Measurements from ENCODE around the gene FMO3. TPM values are rescaled to one million over a fixed set of nuclear protein-coding genes. Genes with fewer than 3 reads are reported as not detected.

FMO3 gene
- polyA plus RNA-seq, 1 donor from 2014 or later: not detected

DNA sequence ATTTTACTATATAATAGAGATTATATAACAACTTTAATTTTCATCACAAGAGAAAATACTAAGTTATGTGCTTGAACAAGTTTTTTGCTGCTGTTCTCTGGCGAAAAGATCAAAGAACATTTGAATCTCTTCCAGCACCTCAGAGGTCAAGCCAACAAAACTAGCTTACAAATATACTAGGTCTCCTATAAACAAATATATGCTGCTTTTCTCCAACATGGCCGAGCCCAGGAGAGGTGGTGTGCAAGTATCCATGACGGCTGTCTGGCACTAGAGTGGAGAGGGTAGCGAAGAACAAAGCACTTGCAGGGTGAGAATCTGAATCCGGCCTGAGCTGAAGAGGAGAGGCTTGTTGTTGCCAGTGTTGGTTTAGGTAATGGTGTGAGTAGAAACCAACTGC lies 7.5 kb upstream of the FMO3 start:
- no peaks in the 10 kb centered on the region for H3K9me3 ChIP-seq (ENCODE audit: low read length)
- H3K27me3 ChIP-seq (ENCODE audit: insufficient read depth, low read depth, low read length): no peaks in the 10 kb centered on the region
- H3F3A ChIP-seq (ENCODE audit: insufficient read depth, low read length, poor library complexity, severe bottlenecking): no peaks in the 10 kb centered on the region
- H3K4me3 ChIP-seq (ENCODE audit: low read length): no peak overlapping the region
- no peak overlapping the region for H3K27ac ChIP-seq (ENCODE audit: low read length)
- no peaks in the 10 kb centered on the region for H4K20me1 ChIP-seq (ENCODE audit: insufficient read depth)
- TF ChIP-seq MXI1 (conservative IDR thresholded peaks at IDR 0.05; ENCODE audit: poor library complexity, severe bottlenecking): no peak
- TF ChIP-seq EZH2 (IDR thresholded peaks at IDR 0.05; ENCODE audit: borderline replicate concordance, insufficient read depth, low read length, poor library complexity, severe bottlenecking): no peak
- TF ChIP-seq POLR2AphosphoS5 (IDR thresholded peaks at IDR 0.05): no peak
- TF ChIP-seq, protein P1, sequence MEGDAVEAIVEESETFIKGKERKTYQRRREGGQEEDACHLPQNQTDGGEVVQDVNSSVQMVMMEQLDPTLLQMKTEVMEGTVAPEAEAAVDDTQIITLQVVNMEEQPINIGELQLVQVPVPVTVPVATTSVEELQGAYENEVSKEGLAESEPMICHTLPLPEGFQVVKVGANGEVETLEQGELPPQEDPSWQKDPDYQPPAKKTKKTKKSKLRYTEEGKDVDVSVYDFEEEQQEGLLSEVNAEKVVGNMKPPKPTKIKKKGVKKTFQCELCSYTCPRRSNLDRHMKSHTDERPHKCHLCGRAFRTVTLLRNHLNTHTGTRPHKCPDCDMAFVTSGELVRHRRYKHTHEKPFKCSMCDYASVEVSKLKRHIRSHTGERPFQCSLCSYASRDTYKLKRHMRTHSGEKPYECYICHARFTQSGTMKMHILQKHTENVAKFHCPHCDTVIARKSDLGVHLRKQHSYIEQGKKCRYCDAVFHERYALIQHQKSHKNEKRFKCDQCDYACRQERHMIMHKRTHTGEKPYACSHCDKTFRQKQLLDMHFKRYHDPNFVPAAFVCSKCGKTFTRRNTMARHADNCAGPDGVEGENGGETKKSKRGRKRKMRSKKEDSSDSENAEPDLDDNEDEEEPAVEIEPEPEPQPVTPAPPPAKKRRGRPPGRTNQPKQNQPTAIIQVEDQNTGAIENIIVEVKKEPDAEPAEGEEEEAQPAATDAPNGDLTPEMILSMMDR (IDR thresholded peaks at IDR 0.05; ENCODE audit: poor library complexity, severe bottlenecking): no peak
- no peak for TF ChIP-seq RAD21 (conservative IDR thresholded peaks at IDR 0.05)
- TF ChIP-seq EP300 (conservative IDR thresholded peaks at IDR 0.05; ENCODE audit: poor library complexity, severe bottlenecking): no peak
- TF ChIP-seq, protein P2, sequence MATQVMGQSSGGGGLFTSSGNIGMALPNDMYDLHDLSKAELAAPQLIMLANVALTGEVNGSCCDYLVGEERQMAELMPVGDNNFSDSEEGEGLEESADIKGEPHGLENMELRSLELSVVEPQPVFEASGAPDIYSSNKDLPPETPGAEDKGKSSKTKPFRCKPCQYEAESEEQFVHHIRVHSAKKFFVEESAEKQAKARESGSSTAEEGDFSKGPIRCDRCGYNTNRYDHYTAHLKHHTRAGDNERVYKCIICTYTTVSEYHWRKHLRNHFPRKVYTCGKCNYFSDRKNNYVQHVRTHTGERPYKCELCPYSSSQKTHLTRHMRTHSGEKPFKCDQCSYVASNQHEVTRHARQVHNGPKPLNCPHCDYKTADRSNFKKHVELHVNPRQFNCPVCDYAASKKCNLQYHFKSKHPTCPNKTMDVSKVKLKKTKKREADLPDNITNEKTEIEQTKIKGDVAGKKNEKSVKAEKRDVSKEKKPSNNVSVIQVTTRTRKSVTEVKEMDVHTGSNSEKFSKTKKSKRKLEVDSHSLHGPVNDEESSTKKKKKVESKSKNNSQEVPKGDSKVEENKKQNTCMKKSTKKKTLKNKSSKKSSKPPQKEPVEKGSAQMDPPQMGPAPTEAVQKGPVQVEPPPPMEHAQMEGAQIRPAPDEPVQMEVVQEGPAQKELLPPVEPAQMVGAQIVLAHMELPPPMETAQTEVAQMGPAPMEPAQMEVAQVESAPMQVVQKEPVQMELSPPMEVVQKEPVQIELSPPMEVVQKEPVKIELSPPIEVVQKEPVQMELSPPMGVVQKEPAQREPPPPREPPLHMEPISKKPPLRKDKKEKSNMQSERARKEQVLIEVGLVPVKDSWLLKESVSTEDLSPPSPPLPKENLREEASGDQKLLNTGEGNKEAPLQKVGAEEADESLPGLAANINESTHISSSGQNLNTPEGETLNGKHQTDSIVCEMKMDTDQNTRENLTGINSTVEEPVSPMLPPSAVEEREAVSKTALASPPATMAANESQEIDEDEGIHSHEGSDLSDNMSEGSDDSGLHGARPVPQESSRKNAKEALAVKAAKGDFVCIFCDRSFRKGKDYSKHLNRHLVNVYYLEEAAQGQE (IDR thresholded peaks at IDR 0.05; ENCODE audit: borderline replicate concordance): no peak
- no peak for TF ChIP-seq SMC3 (conservative IDR thresholded peaks at IDR 0.05; ENCODE audit: poor library complexity)
- TF ChIP-seq TAF1 (IDR thresholded peaks at IDR 0.05; ENCODE audit: low read depth): no peak
- no peak overlapping the region for H2AFZ ChIP-seq (ENCODE audit: low read depth, low read length)
- no peak overlapping the region for H3K9ac ChIP-seq (ENCODE audit: low read length)
- H3K79me2 ChIP-seq (replicated peaks; ENCODE audit: insufficient read depth, low read length): no peaks in the 10 kb centered on the region
- no peaks in the 10 kb centered on the region for H3K36me3 ChIP-seq (ENCODE audit: insufficient read depth, low read length)
- H3K4me2 ChIP-seq (ENCODE audit: low read length): no peak overlapping the region
- H3K9me2 ChIP-seq (ENCODE audit: insufficient read depth, low read length): no peaks in the 10 kb centered on the region

DNA sequence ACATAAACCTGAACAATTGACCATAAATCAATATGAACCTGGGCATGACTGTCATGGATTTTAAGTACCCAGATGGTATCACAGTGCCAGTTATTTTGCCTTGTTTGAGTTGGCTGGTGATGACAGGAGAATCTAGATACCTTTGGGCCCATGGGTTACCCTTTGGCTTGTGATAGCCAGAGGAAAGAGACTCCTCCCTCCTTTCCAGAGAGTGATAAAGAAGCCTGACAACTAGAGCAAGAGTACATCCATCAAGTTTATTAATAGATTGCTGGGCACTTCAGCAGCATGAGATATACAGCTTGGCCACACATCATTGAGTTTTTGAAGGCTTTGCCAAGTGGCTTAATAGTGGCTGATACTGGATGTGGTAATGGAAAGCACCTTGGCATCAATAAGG lies 6.6 kb upstream of the FMO3 start:
- no peak overlapping the region for H3K27ac ChIP-seq (ENCODE audit: low read length)
- no peak overlapping the region for H2AFZ ChIP-seq (ENCODE audit: low read depth, low read length)
- H4K20me1 ChIP-seq (ENCODE audit: insufficient read depth): no peaks in the 10 kb centered on the region
- TF ChIP-seq SMC3 (conservative IDR thresholded peaks at IDR 0.05; ENCODE audit: poor library complexity) (no peak), MXI1 (conservative IDR thresholded peaks at IDR 0.05; ENCODE audit: poor library complexity, severe bottlenecking) (no peak), TAF1 (IDR thresholded peaks at IDR 0.05; ENCODE audit: low read depth) (no peak), RAD21 (conservative IDR thresholded peaks at IDR 0.05) (no peak), EZH2 (IDR thresholded peaks at IDR 0.05; ENCODE audit: borderline replicate concordance, insufficient read depth, low read length, poor library complexity, severe bottlenecking) (no peak), EP300 (conservative IDR thresholded peaks at IDR 0.05; ENCODE audit: poor library complexity, severe bottlenecking) (no peak), POLR2AphosphoS5 (IDR thresholded peaks at IDR 0.05) (no peak)
- TF ChIP-seq, protein P1 (IDR thresholded peaks at IDR 0.05; ENCODE audit: poor library complexity, severe bottlenecking): no peak
- TF ChIP-seq, protein P2 (IDR thresholded peaks at IDR 0.05; ENCODE audit: borderline replicate concordance): no peak
- no peaks in the 10 kb centered on the region for H3K9me2 ChIP-seq (ENCODE audit: insufficient read depth, low read length)
- H3K4me2 ChIP-seq (ENCODE audit: low read length): no peak overlapping the region
- no peaks in the 10 kb centered on the region for H3K9me3 ChIP-seq (ENCODE audit: low read length)
- no peaks in the 10 kb centered on the region for H3F3A ChIP-seq (ENCODE audit: insufficient read depth, low read length, poor library complexity, severe bottlenecking)
- H3K36me3 ChIP-seq (ENCODE audit: insufficient read depth, low read length): no peaks in the 10 kb centered on the region
- no peak overlapping the region for H3K9ac ChIP-seq (ENCODE audit: low read length)
- no peaks in the 10 kb centered on the region for H3K79me2 ChIP-seq (replicated peaks; ENCODE audit: insufficient read depth, low read length)
- H3K27me3 ChIP-seq (ENCODE audit: insufficient read depth, low read depth, low read length): no peaks in the 10 kb centered on the region
- H3K4me3 ChIP-seq (ENCODE audit: low read length): no peak overlapping the region
